Type B pancreatic cell (in vitro differentiated cells): ENCODE data around the gene AMIGO1. TPM values are rescaled to one million over a fixed set of nuclear protein-coding genes. Genes with fewer than 3 reads are reported as not detected.

Experiments used
- DNase-seq: peaks from one replicate; pipeline ENCODE4 v3.0.0; 2021; ENCODE audit warnings: mixed read lengths; ENCODE audit not compliant: unreplicated experiment; ENCODE audit errors: extremely low spot score
- H3K27ac Mint-ChIP-seq: 2 replicates; pipeline ENCODE4 v1.8.0; 2021; ENCODE audit warnings: mild to moderate bottlenecking, mixed read lengths
- H3K27me3 Mint-ChIP-seq: 2 replicates; pipeline ENCODE4 v1.8.0; 2021; ENCODE audit warnings: mixed read lengths
- H3K36me3 Mint-ChIP-seq: 2 replicates; pipeline ENCODE4 v1.8.0; 2021; ENCODE audit warnings: mixed read lengths
- H3K4me1 Mint-ChIP-seq: one replicate; pipeline ENCODE4 v1.8.0; 2021; ENCODE audit warnings: mixed read lengths; ENCODE audit not compliant: unreplicated experiment
- H3K4me3 Mint-ChIP-seq: 2 replicates; pipeline ENCODE4 v1.8.0; 2021; ENCODE audit warnings: mild to moderate bottlenecking, mixed read lengths
- H3K9me3 Mint-ChIP-seq: 2 replicates; pipeline ENCODE4 v1.8.0; 2021; ENCODE audit warnings: mixed read lengths
- total RNA-seq: library from RNA; stranded (reverse); gene quantifications from 2 replicates; pipeline ENCODE4 v1.2.1, GENCODE V29; 2021; ENCODE audit warnings: low replicate concordance
- TF ChIP-seq, protein P1 (sequence below): fragments of 200-600 bp; sonication (generic); conservative IDR thresholded peaks from 2 replicates; pipeline ENCODE4 v1.5.0; 2021; ENCODE audit warnings: antibody characterized with exemption, mild to moderate bottlenecking

AMIGO1 gene
- total RNA-seq, 1 donor from 2014 or later = 6.1 TPM

DNA sequence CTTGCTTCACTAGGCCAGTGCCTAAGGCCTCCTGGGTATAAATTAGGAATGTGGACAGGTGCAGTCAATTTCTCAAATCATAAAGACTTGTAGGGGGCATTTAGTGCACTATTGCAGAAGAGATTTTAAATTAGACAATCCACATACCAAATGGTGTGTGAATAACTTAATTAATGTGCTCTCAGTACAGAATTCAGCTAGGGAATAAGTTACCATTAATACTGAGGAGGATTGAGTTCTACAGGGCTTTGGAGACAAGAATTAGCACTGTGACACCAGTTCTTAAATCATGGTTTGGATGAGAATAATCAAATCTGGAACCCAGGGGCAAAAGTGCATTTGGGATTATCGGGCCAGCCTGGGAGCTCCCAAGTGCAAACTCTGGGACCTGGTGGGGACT is 41.5 kb downstream of the AMIGO1 start:
- H3K27ac Mint-ChIP-seq = no peak overlapping the region
- TF ChIP-seq, protein P1, sequence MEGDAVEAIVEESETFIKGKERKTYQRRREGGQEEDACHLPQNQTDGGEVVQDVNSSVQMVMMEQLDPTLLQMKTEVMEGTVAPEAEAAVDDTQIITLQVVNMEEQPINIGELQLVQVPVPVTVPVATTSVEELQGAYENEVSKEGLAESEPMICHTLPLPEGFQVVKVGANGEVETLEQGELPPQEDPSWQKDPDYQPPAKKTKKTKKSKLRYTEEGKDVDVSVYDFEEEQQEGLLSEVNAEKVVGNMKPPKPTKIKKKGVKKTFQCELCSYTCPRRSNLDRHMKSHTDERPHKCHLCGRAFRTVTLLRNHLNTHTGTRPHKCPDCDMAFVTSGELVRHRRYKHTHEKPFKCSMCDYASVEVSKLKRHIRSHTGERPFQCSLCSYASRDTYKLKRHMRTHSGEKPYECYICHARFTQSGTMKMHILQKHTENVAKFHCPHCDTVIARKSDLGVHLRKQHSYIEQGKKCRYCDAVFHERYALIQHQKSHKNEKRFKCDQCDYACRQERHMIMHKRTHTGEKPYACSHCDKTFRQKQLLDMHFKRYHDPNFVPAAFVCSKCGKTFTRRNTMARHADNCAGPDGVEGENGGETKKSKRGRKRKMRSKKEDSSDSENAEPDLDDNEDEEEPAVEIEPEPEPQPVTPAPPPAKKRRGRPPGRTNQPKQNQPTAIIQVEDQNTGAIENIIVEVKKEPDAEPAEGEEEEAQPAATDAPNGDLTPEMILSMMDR = no peak
- H3K4me3 Mint-ChIP-seq = peak overlapping the region; percentile 72
- H3K36me3 Mint-ChIP-seq = no peaks in the 10 kb centered on the region
- H3K9me3 Mint-ChIP-seq = no peaks in the 10 kb centered on the region
- DNase-seq = no peak
- no peaks in the 10 kb centered on the region for H3K4me1 Mint-ChIP-seq
- peaks cover 90% of the 10 kb centered on the region for H3K27me3 Mint-ChIP-seq

- Mint-ChIP-seq H3K36me3 (no peaks in the 10 kb centered on the region), H3K4me3 (peak overlapping the region; percentile 72), H3K4me1 (no peaks in the 10 kb centered on the region), H3K27ac (no peak overlapping the region), H3K27me3 (peaks cover 90% of the 10 kb centered on the region), H3K9me3 (no peaks in the 10 kb centered on the region)
- DNase-seq = no peak
- TF ChIP-seq, protein P1 = no peak
These were observed 42.2 kb downstream of the AMIGO1 start for GRCh38 chr1:109467301-109467777.

- no peaks in the 10 kb centered on the region for H3K9me3 Mint-ChIP-seq
- no peak for DNase-seq
- TF ChIP-seq, protein P1 = peak; percentile 24
- H3K4me1 Mint-ChIP-seq = no peaks in the 10 kb centered on the region
- peaks cover 92% of the 10 kb centered on the region for H3K27me3 Mint-ChIP-seq
- peak within 1 kb of the TSS; percentile 59 for H3K27ac Mint-ChIP-seq
- H3K36me3 Mint-ChIP-seq = no peaks in the 10 kb centered on the region
- peak within 1 kb of the TSS; percentile 86 for H3K4me3 Mint-ChIP-seq
These were observed 42.9 kb downstream of the AMIGO1 start, which contains the start of gene SYPL2 for GRCh38 chr1:109466452-109467300. SYPL2 (plus strand) TSS chr1:109466546; CDS start chr1:109466844, 298 bp downstream.

- H3K27ac Mint-ChIP-seq = peak overlapping the region; percentile 59
- DNase-seq = no peak
- H3K4me3 Mint-ChIP-seq = peak overlapping the region; percentile 86
- TF ChIP-seq, protein P1 = no peak
- H3K4me1 Mint-ChIP-seq = no peaks in the 10 kb centered on the region
- no peaks in the 10 kb centered on the region for H3K36me3 Mint-ChIP-seq
- H3K27me3 Mint-ChIP-seq = peaks cover 92% of the 10 kb centered on the region
- no peaks in the 10 kb centered on the region for H3K9me3 Mint-ChIP-seq
These were observed 43.4 kb downstream of the AMIGO1 start for GRCh38 chr1:109466125-109466451.

DNA sequence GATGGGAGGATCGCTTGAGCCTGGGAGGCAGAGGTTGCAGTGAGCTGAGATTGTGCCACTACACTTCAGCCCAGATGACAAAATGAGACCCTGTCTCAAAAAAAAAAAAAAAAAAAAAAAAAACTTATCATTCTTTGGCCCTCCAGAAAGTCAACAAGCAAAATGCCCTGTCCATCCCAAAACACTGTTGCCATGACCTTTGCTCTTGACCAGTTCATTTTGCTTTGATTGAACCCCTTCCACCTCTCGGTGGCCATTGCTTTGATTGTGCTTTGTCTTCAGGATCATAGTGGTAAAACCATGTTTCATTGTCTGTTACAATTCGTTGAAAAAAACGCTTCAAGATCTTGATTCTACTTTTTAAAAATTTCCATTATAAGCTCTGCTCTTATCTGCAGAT is 51.7 kb downstream of the AMIGO1 start:
- no peaks in the 10 kb centered on the region for H3K36me3 Mint-ChIP-seq
- no peak overlapping the region for H3K4me3 Mint-ChIP-seq
- H3K9me3 Mint-ChIP-seq = peaks cover 12% of the 10 kb centered on the region
- peaks cover 59% of the 10 kb centered on the region for H3K27me3 Mint-ChIP-seq
- TF ChIP-seq, protein P1 = no peak
- no peak overlapping the region for H3K27ac Mint-ChIP-seq
- H3K4me1 Mint-ChIP-seq = no peaks in the 10 kb centered on the region
- no peak for DNase-seq
